Osteoblast (primary cell): Measurements from ENCODE around the gene MAP3K9. TPM values are rescaled to one million over a fixed set of nuclear protein-coding genes. Genes with fewer than 3 reads are reported as not detected.

ENCODE experiments used
- DNase-seq: peaks from one replicate; pipeline ENCODE4 v3.0.0; 2011; ENCODE audit warnings: low spot score, mixed read lengths; ENCODE audit not compliant: insufficient read length; ENCODE audit errors: missing footprints
- H2AFZ ChIP-seq: 2 replicates; pipeline ENCODE4 v1.6.0; 2011; ENCODE audit warnings: mild to moderate bottlenecking, low read length
- H3K27ac ChIP-seq: 2 replicates; pipeline ENCODE4 v1.5.1; 2011; ENCODE audit warnings: mild to moderate bottlenecking, low read depth, low read length, moderate library complexity
- H3K27me3 ChIP-seq: 2 replicates; pipeline ENCODE4 v1.6.0; 2012; ENCODE audit warnings: mild to moderate bottlenecking, control low read depth, inconsistent platforms, low read length, moderate library complexity; ENCODE audit not compliant: insufficient read depth
- H3K36me3 ChIP-seq: 2 replicates; pipeline ENCODE4 v1.5.1; 2011; ENCODE audit warnings: mild to moderate bottlenecking, low read length, control low read depth, moderate library complexity; ENCODE audit not compliant: insufficient read depth
- H3K4me1 ChIP-seq: 2 replicates; pipeline ENCODE4 v1.5.1; 2011; ENCODE audit warnings: mild to moderate bottlenecking, low read length, control low read depth, moderate library complexity; ENCODE audit not compliant: insufficient read depth
- H3K4me2 ChIP-seq: 2 replicates; pipeline ENCODE4 v1.6.0; 2011; ENCODE audit warnings: mild to moderate bottlenecking, low read length; ENCODE audit not compliant: insufficient read depth
- H3K4me3 ChIP-seq: fragments of 200-600 bp; sonication (generic); 3 replicates; pipeline ENCODE4 v1.5.1; 2012; ENCODE audit warnings: mild to moderate bottlenecking, low read length, inconsistent platforms; ENCODE audit not compliant: insufficient read depth
- H3K79me2 ChIP-seq: 2 replicates; pipeline ENCODE4 v1.6.0; 2012; ENCODE audit warnings: mild to moderate bottlenecking, low read length, control low read depth, inconsistent platforms; ENCODE audit not compliant: insufficient read depth
- H3K9me3 ChIP-seq: 2 replicates; pipeline ENCODE4 v1.5.1; 2011; ENCODE audit warnings: low read depth, low read length, control low read depth
- H4K20me1 ChIP-seq: 2 replicates; pipeline ENCODE4 v1.6.0; 2012; ENCODE audit warnings: mild to moderate bottlenecking, low read length, control low read depth; ENCODE audit not compliant: insufficient read depth
- total RNA-seq: library from RNA; depleted of rRNA; stranded (reverse); fragments of >200 nt; gene quantifications from 2 replicates; pipeline ENCODE4 v1.2.3, GENCODE V29; 2012
- TF ChIP-seq, protein P1 (sequence below): IDR thresholded peaks from 2 replicates; pipeline ENCODE4 v1.5.1; 2011; ENCODE audit warnings: mild to moderate bottlenecking, low read depth, low read length, moderate library complexity; ENCODE audit errors: extremely low read depth

MAP3K9 gene
- total RNA-seq, 1 donor: under 0.01 TPM

DNA sequence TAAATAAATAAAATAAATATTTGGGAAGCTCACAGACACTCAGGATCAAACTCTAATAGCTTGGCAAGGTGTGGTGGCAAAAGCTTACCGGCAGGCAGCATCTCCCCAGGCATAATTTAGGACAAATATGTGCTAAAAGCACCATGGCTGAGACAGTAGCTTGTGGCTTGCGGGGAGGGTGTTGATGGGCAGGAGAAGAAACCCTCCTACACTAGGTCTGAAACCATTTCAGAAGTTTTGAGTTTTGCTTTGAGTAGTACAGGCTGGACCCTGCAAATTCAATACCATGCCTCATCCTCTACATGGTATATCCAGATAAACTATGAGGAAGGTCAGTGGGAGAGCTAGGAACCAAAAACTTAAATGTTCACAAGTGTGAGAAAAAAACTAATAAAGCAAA is 33.1 kb downstream of the MAP3K9 start:
- Histone ChIP-seq H2AFZ (no peak overlapping the region), H3K27me3 (peaks cover 9% of the 10 kb centered on the region), H3K79me2 (no peaks in the 10 kb centered on the region), H4K20me1 (no peaks in the 10 kb centered on the region), H3K36me3 (no peaks in the 10 kb centered on the region), H3K27ac (no peak overlapping the region), H3K9me3 (no peaks in the 10 kb centered on the region), H3K4me2 (no peak overlapping the region), H3K4me1 (no peaks in the 10 kb centered on the region), H3K4me3 (no peak overlapping the region)
- TF ChIP-seq, protein P1, sequence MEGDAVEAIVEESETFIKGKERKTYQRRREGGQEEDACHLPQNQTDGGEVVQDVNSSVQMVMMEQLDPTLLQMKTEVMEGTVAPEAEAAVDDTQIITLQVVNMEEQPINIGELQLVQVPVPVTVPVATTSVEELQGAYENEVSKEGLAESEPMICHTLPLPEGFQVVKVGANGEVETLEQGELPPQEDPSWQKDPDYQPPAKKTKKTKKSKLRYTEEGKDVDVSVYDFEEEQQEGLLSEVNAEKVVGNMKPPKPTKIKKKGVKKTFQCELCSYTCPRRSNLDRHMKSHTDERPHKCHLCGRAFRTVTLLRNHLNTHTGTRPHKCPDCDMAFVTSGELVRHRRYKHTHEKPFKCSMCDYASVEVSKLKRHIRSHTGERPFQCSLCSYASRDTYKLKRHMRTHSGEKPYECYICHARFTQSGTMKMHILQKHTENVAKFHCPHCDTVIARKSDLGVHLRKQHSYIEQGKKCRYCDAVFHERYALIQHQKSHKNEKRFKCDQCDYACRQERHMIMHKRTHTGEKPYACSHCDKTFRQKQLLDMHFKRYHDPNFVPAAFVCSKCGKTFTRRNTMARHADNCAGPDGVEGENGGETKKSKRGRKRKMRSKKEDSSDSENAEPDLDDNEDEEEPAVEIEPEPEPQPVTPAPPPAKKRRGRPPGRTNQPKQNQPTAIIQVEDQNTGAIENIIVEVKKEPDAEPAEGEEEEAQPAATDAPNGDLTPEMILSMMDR: no peak
- DNase-seq: no peak

DNA sequence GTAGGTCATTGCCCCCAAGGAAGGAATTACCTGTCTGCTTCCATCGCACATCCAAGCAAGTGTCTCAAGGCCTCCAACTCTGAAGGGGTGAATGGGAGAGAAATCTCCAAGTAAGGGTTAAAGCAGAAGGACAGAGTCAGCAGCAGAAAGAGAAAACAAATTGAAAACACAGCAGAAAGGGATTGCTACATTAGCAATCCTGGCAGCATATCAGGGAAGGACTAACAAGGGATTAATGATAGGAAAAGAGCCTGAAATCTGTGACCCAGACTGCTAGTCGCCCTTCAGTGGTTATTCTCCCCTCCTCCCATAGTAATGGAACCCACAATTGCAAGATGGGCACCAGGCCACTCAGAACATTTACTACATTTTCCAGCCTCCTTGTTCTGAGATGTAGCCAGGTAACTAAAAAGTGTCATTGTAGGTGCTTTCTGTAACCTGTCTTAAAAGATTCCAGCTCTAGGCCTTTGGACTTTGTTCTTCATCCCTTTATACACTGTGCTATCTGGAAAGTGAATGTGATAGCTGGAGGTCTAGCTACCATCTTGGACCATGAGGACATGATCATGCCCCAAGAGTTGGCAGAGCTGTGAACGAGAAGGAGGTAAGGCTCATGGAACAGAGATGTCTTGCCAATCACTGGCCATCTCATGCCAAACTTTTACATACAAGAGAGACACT is 36.0 kb downstream of the MAP3K9 start:
- no peaks in the 10 kb centered on the region for H3K79me2 ChIP-seq

DNA sequence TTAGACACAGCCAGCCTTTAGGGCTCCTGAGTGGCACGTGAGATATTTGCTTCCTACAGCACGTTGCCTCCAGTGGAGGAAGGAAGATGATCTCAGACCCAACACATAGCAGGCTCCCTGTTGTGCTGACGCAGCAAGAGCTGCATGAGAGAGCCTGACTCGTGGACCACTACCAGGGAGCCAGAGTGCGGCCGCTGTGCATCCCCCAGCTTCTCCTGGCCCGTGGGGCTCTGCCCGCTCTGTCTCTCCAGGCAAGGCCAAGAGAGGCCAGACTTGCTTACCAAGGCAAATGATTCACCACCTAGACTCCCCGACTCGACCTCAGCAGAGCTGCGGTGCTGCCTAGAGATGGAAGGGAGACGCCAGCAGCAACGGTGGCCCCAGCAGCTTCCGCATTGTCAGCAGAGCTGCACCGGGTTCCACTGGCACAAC is 37.5 kb downstream of the MAP3K9 start:
- no peaks in the 10 kb centered on the region for H4K20me1 ChIP-seq
- H3K4me1 ChIP-seq: no peaks in the 10 kb centered on the region
- no peaks in the 10 kb centered on the region for H3K79me2 ChIP-seq
- no peak overlapping the region for H3K27ac ChIP-seq
- no peak overlapping the region for H2AFZ ChIP-seq
- H3K4me3 ChIP-seq: no peak overlapping the region
- no peaks in the 10 kb centered on the region for H3K9me3 ChIP-seq
- H3K27me3 ChIP-seq: no peaks in the 10 kb centered on the region
- DNase-seq: peak; percentile 67
- TF ChIP-seq, protein P1: no peak
- no peak overlapping the region for H3K4me2 ChIP-seq
- no peaks in the 10 kb centered on the region for H3K36me3 ChIP-seq

More for the DNA sequence above, 36.0 kb downstream of the MAP3K9 start:
- H3K9me3 ChIP-seq: no peaks in the 10 kb centered on the region
- H3K36me3 ChIP-seq: no peaks in the 10 kb centered on the region
- no peak overlapping the region for H3K4me3 ChIP-seq
- H4K20me1 ChIP-seq: no peaks in the 10 kb centered on the region
- no peak overlapping the region for H3K4me2 ChIP-seq
- no peak overlapping the region for H2AFZ ChIP-seq
- DNase-seq: no peak
- TF ChIP-seq, protein P1: no peak
- no peaks in the 10 kb centered on the region for H3K4me1 ChIP-seq
- H3K27me3 ChIP-seq: no peaks in the 10 kb centered on the region
- no peak overlapping the region for H3K27ac ChIP-seq

DNA sequence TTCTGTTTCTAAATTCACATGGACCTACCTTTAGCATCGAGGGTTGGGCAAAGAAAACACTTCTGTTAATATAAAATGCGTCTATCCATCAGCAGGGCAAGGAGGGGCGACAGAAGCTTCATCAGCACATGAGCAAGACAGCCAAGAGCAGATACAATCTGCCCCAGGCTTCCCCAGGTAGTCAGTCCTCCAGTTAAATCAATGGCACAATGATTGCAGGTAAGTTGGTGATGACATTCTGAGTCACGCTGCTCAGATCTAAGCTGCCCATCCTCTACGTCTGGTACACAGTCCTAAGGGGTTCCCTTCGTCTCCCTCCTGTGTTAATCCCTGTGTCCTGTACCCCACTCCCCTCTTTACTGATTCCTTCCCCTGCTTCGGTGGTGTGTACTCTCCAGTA is 38.8 kb downstream of the MAP3K9 start:
- H3K27ac ChIP-seq: no peak overlapping the region
- DNase-seq: no peak
- no peak overlapping the region for H3K4me2 ChIP-seq
- no peaks in the 10 kb centered on the region for H3K4me1 ChIP-seq
- H3K36me3 ChIP-seq: no peaks in the 10 kb centered on the region
- H4K20me1 ChIP-seq: no peaks in the 10 kb centered on the region
- no peaks in the 10 kb centered on the region for H3K79me2 ChIP-seq
- no peak overlapping the region for H2AFZ ChIP-seq
- no peaks in the 10 kb centered on the region for H3K27me3 ChIP-seq
- H3K4me3 ChIP-seq: no peak overlapping the region
- no peaks in the 10 kb centered on the region for H3K9me3 ChIP-seq
- TF ChIP-seq, protein P1: no peak
